Fibroblast of lung (primary cell): ENCODE data around the gene TMPRSS13. TPM values are rescaled to one million over a fixed set of nuclear protein-coding genes. Genes with fewer than 3 reads are reported as not detected.

Source experiments
- DNase-seq, 2 donors: peaks; one replicate each; pipeline versions ENCODE4 v3.0.0 to v3.0.0-alpha.2; 2010; ENCODE audit warnings: low read depth in 2 of 2
- H2AFZ ChIP-seq: 2 replicates; pipeline ENCODE4 v1.5.1; 2012; ENCODE audit warnings: low read length, control low read depth, inconsistent platforms
- H3K27ac ChIP-seq: 2 replicates; pipeline ENCODE4 v1.5.1; 2011; ENCODE audit warnings: low read length, control low read depth; ENCODE audit not compliant: insufficient read depth
- H3K27me3 ChIP-seq: 2 replicates; pipeline ENCODE4 v1.5.1; 2011; ENCODE audit warnings: mild to moderate bottlenecking, low read length; ENCODE audit not compliant: control insufficient read depth, insufficient read depth
- H3K36me3 ChIP-seq: 2 replicates; pipeline ENCODE4 v1.5.1; 2011; ENCODE audit warnings: low read length; ENCODE audit not compliant: control insufficient read depth, insufficient read depth
- H3K4me1 ChIP-seq: 2 replicates; pipeline ENCODE4 v1.5.1; 2011; ENCODE audit warnings: low read length; ENCODE audit not compliant: control insufficient read depth, insufficient read depth; ENCODE audit errors: extremely low read depth
- H3K4me2 ChIP-seq: 2 replicates; pipeline ENCODE4 v1.5.1; 2011; ENCODE audit warnings: low read length, control low read depth; ENCODE audit not compliant: insufficient read depth; ENCODE audit errors: extremely low read depth
- H3K4me3 ChIP-seq, 4 experiments: fragments of 200-600 bp in 1 of 4; sonication (generic) in 1 of 4; replicated peaks in 1 of 4; 2 replicates each; pipeline ENCODE4 v1.5.1; 2011 to 2016; ENCODE audit warnings: low read length in 4 of 4, low read depth in 3 of 4, mild to moderate bottlenecking in 3 of 4, control low read depth in 2 of 4, inconsistent platforms in 1 of 4, mixed read lengths in 1 of 4; ENCODE audit not compliant: insufficient read depth in 1 of 4; ENCODE audit errors: control extremely low read depth in 1 of 4
- H3K79me2 ChIP-seq: 2 replicates; pipeline ENCODE4 v1.5.1; 2012; ENCODE audit warnings: mild to moderate bottlenecking, low read length, inconsistent platforms; ENCODE audit not compliant: control insufficient read depth, insufficient read depth
- H3K9ac ChIP-seq: 2 replicates; pipeline ENCODE4 v1.5.1; 2011; ENCODE audit warnings: mild to moderate bottlenecking, low read length, control low read depth; ENCODE audit not compliant: insufficient read depth
- H3K9me3 ChIP-seq: 2 replicates; pipeline ENCODE4 v1.5.1; 2012; ENCODE audit warnings: low read depth, low read length; ENCODE audit not compliant: control insufficient read depth, insufficient read depth
- H4K20me1 ChIP-seq: 2 replicates; pipeline ENCODE4 v1.5.1; 2011; ENCODE audit warnings: low read length; ENCODE audit not compliant: control insufficient read depth, insufficient read depth; ENCODE audit errors: extremely low read depth
- CTCF ChIP-seq, 2 donors: IDR thresholded peaks in 1 of 2; conservative IDR thresholded peaks in 1 of 2; 1 replicate in 1 of 2; 2 replicates in 1 of 2; pipeline ENCODE4 v1.5.1; 2011 to 2012; ENCODE audit warnings: low read length in 2 of 2, control low read depth in 1 of 2, inconsistent platforms in 1 of 2, low read depth in 1 of 2, mild to moderate bottlenecking in 1 of 2
- EZH2 ChIP-seq: IDR thresholded peaks from 2 replicates; pipeline ENCODE4 v1.5.1; 2012; ENCODE audit warnings: low read length, control low read depth, mild to moderate bottlenecking; ENCODE audit errors: missing control alignments
- polyA plus RNA-seq, 2 donors: library from polyadenylated mRNA; depleted of rRNA in 1 of 2; stranded (reverse) in 1 of 2; unstranded in 1 of 2; fragments of >200 nt; gene quantifications; 2 replicates each; pipeline ENCODE4 v1.2.1, GENCODE V29; 2011 to 2012; ENCODE audit warnings: missing spikeins in 1 of 2
- total RNA-seq: library from RNA; depleted of rRNA; stranded (reverse); fragments of >200 nt; gene quantifications from 2 replicates; pipeline ENCODE4 v1.2.1, GENCODE V29; 2014

Gene TMPRSS13
- total and polyA plus RNA-seq, 2 donors (not counting 1 experiment from before 2014, with no cell fraction given) = not detected

GRCh38 chr11:117851106-117851505, 78.1 kb downstream of the TMPRSS13 start:
- Histone ChIP-seq H3K79me2 (no peaks in the 10 kb centered on the region), H3K4me2 (peak overlapping the region; percentile 25), H3K9ac (no peak overlapping the region), H3K4me1 (no peaks in the 10 kb centered on the region), H3K4me3 (no peak overlapping the region), H3K9me3 (no peaks in the 10 kb centered on the region), H4K20me1 (no peaks in the 10 kb centered on the region), H3K27ac (no peak overlapping the region), H3K36me3 (no peaks in the 10 kb centered on the region), H3K27me3 (no peaks in the 10 kb centered on the region), H2AFZ (no peak overlapping the region)
- TF ChIP-seq CTCF (conservative IDR thresholded peaks at IDR 0.05 in 1 of 2, IDR thresholded peaks at IDR 0.05 in 1 of 2; ENCODE audit: low read depth in 1 of 2, low read length in 2 of 2) (no peak), EZH2 (no peak)
- peak; percentile 18 to 67 for DNase-seq

Other genes with a start within 250 kb of the TMPRSS13 start
- 0.26 TPM in 1 of 2 replicates, not detected in the other for gene DSCAML1, start 132.2 kb downstream of the TMPRSS13 start, total RNA-seq
- gene DSCAML1, start 132.2 kb downstream of the TMPRSS13 start, polyA plus RNA-seq = not detected in 2 replicates
- gene FXYD2, start 104.7 kb downstream of the TMPRSS13 start, total RNA-seq = 0.33 and 0.51 TPM in 2 replicates
- 0.18 and 0.40 TPM in 2 replicates for gene FXYD2, start 104.7 kb downstream of the TMPRSS13 start, polyA plus RNA-seq
- 5.1 and 8.0 TPM in 2 replicates for gene FXYD6, start 52.7 kb downstream of the TMPRSS13 start, total RNA-seq
- gene FXYD6, start 52.7 kb downstream of the TMPRSS13 start, polyA plus RNA-seq = 0.43 and 11.5 TPM in 2 replicates
- gene IL10RA, start 57.0 kb upstream of the TMPRSS13 start, total RNA-seq = 0.17 and 0.26 TPM in 2 replicates
- 0.36 TPM in 1 of 2 replicates, not detected in the other for gene IL10RA, start 57.0 kb upstream of the TMPRSS13 start, polyA plus RNA-seq
- not detected in 2 replicates for gene TMPRSS4, start 147.7 kb upstream of the TMPRSS13 start, total RNA-seq
- not detected in 2 replicates for gene TMPRSS4, start 147.7 kb upstream of the TMPRSS13 start, polyA plus RNA-seq
- gene SMIM35, start 157.6 kb upstream of the TMPRSS13 start, total RNA-seq = not detected in 2 replicates
- not detected in 2 replicates for gene SMIM35, start 157.6 kb upstream of the TMPRSS13 start, polyA plus RNA-seq
- gene SCN4B, start 223.4 kb upstream of the TMPRSS13 start, total RNA-seq = 6.7 and 10.4 TPM in 2 replicates
- gene SCN4B, start 223.4 kb upstream of the TMPRSS13 start, polyA plus RNA-seq = 1.5 and 5.8 TPM in 2 replicates
- 4.9 and 7.3 TPM in 2 replicates for gene SCN2B, start 247.2 kb upstream of the TMPRSS13 start, total RNA-seq
- 0.11 and 0.19 TPM in 2 replicates for gene SCN2B, start 247.2 kb upstream of the TMPRSS13 start, polyA plus RNA-seq